Neural cell (in vitro differentiated cells): Measurements from ENCODE around the gene TBC1D8. TPM values are rescaled to one million over a fixed set of nuclear protein-coding genes. Genes with fewer than 3 reads are reported as not detected.

Experiments used
- H2AFZ ChIP-seq: fragments of 200-600, 300-800 bp; sonication (generic), shearing (Covaris generic); 2 replicates; pipeline ENCODE4 v1.6.0; 2014; ENCODE audit warnings: low read depth, mild to moderate bottlenecking, antibody characterized with exemption, low read length, moderate library complexity
- H3F3A ChIP-seq: fragments of 200-600 bp; shearing (Covaris generic); 2 replicates; pipeline ENCODE4 v1.6.1; 2016; ENCODE audit warnings: mild to moderate bottlenecking, moderate library complexity, mixed read lengths, antibody characterized with exemption, low read length; ENCODE audit not compliant: insufficient read depth, poor library complexity, severe bottlenecking
- H3K27ac ChIP-seq: fragments of 200-600, 300-800 bp; sonication (generic), shearing (Covaris generic); 2 replicates; pipeline ENCODE4 v1.5.1; 2014; ENCODE audit warnings: mild to moderate bottlenecking, low read length, moderate library complexity
- H3K27me3 ChIP-seq: fragments of 300-800, 200-600 bp; sonication (generic), shearing (Covaris generic); 2 replicates; pipeline ENCODE4 v1.6.0; 2014; ENCODE audit warnings: mild to moderate bottlenecking, low read depth, low read length, moderate library complexity; ENCODE audit not compliant: insufficient read depth
- H3K36me3 ChIP-seq: fragments of 300-800, 200-600 bp; sonication (generic), shearing (Covaris generic); 2 replicates; pipeline ENCODE4 v1.5.1; 2014; ENCODE audit warnings: mild to moderate bottlenecking, antibody characterized with exemption, low read length, moderate library complexity; ENCODE audit not compliant: insufficient read depth
- H3K4me2 ChIP-seq: fragments of 300-800, 200-600 bp; sonication (generic), shearing (Covaris generic); 2 replicates; pipeline ENCODE4 v1.6.0; 2014; ENCODE audit warnings: mild to moderate bottlenecking, low read length
- H3K4me3 ChIP-seq: fragments of 300-800, 200-600 bp; sonication (generic), shearing (Covaris generic); 2 replicates; pipeline ENCODE4 v1.5.1; 2014; ENCODE audit warnings: mild to moderate bottlenecking, low read length, moderate library complexity
- H3K79me2 ChIP-seq: fragments of 200-600 bp; shearing (Covaris generic); replicated peaks from 2 replicates; pipeline ENCODE4 v1.6.0; 2014; ENCODE audit warnings: mild to moderate bottlenecking, low read length, moderate library complexity; ENCODE audit not compliant: insufficient read depth
- H3K9ac ChIP-seq: fragments of 300-800, 200-600 bp; sonication (generic), shearing (Covaris generic); 2 replicates; pipeline ENCODE4 v1.6.1; 2016; ENCODE audit warnings: mild to moderate bottlenecking, low read length, mixed read lengths
- H3K9me2 ChIP-seq: fragments of 200-600 bp; shearing (Covaris generic); 2 replicates; pipeline ENCODE4 v1.6.1; 2016; ENCODE audit warnings: mild to moderate bottlenecking, low read length, mixed read lengths; ENCODE audit not compliant: insufficient read depth
- H3K9me3 ChIP-seq: fragments of 200-600, 300-800 bp; sonication (generic), shearing (Covaris generic); 2 replicates; pipeline ENCODE4 v1.6.1; 2016; ENCODE audit warnings: mild to moderate bottlenecking, mixed run types, low read length, moderate library complexity, mixed read lengths
- H4K20me1 ChIP-seq: fragments of 200-600 bp; shearing (Covaris generic); 2 replicates; pipeline ENCODE4 v1.6.1; 2016; ENCODE audit warnings: mild to moderate bottlenecking, mixed run types; ENCODE audit not compliant: insufficient read depth
- EP300 ChIP-seq: fragments of 450-650 bp; conservative IDR thresholded peaks from 2 replicates; pipeline ENCODE4 v1.6.1; 2014; ENCODE audit warnings: antibody characterized with exemption, mild to moderate bottlenecking, moderate library complexity; ENCODE audit not compliant: poor library complexity, severe bottlenecking
- EZH2 ChIP-seq: fragments of 200-600, 300-800 bp; shearing (Covaris generic), sonication (generic); IDR thresholded peaks from 2 replicates; pipeline ENCODE4 v1.6.1; 2014; ENCODE audit warnings: antibody characterized with exemption, low read length, borderline replicate concordance, mild to moderate bottlenecking; ENCODE audit not compliant: insufficient read depth, poor library complexity, severe bottlenecking
- MXI1 ChIP-seq: fragments of 450-650 bp; conservative IDR thresholded peaks from 2 replicates; pipeline ENCODE4 v1.6.1; 2014; ENCODE audit warnings: antibody characterized with exemption, mild to moderate bottlenecking; ENCODE audit not compliant: poor library complexity, severe bottlenecking
- POLR2AphosphoS5 ChIP-seq: IDR thresholded peaks from 2 replicates; pipeline ENCODE4 v1.6.1; 2012
- RAD21 ChIP-seq: fragments of 450-650 bp; conservative IDR thresholded peaks from 2 replicates; pipeline ENCODE4 v1.6.1; 2014; ENCODE audit warnings: antibody characterized with exemption, mild to moderate bottlenecking, moderate library complexity
- SMC3 ChIP-seq: fragments of 450-650 bp; conservative IDR thresholded peaks from 2 replicates; pipeline ENCODE4 v1.6.1; 2014; ENCODE audit warnings: antibody characterized with exemption, mild to moderate bottlenecking, moderate library complexity; ENCODE audit not compliant: poor library complexity
- TAF1 ChIP-seq: IDR thresholded peaks from 2 replicates; pipeline ENCODE4 v1.6.1; 2012; ENCODE audit warnings: low read depth
- polyA plus RNA-seq: library from polyadenylated mRNA; depleted of rRNA; stranded (reverse); fragments of >200 nt; gene quantifications from 2 replicates; pipeline ENCODE4 v1.2.3, GENCODE V29; 2014
- TF ChIP-seq, protein P1 (sequence below): fragments of 450-650 bp; IDR thresholded peaks from 2 replicates; pipeline ENCODE4 v1.5.1; 2014; ENCODE audit warnings: antibody characterized with exemption, mild to moderate bottlenecking, moderate library complexity; ENCODE audit not compliant: poor library complexity, severe bottlenecking
- TF ChIP-seq, protein P2 (sequence below): IDR thresholded peaks from 2 replicates; pipeline ENCODE4 v1.6.1; 2012; ENCODE audit warnings: borderline replicate concordance

The TBC1D8 gene
- polyA plus RNA-seq, 1 donor from 2014 or later: 5.3 TPM

DNA sequence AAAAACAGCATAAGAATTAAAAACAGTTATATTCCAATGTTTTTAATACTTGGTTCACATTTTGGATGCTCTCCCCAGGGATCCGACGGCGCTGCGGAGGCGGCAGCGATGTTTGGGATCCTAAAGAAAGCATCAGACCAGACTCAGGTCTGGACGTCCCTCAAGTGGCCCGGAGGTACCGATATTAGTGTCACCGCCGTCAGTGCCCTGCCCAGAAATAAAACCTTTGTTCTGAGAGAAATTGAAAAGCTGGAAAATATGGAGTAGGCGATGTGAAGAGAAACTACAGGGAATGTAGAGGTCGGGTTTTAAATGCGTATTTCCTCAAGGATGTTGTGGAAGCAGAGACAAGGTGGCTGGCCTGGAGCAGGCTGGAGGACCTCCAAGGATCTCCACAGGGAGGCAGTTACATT is 683 bp upstream of the TBC1D8 start:
- H3K9me3 ChIP-seq: no peaks in the 10 kb centered on the region
- H3K9me2 ChIP-seq: no peaks in the 10 kb centered on the region
- peak overlapping the region; percentile 70 for H3K4me3 ChIP-seq
- no peak overlapping the region for H2AFZ ChIP-seq
- peaks cover 38% of the 10 kb centered on the region for H3K27me3 ChIP-seq
- H3K36me3 ChIP-seq: no peaks in the 10 kb centered on the region
- no peak overlapping the region for H3K27ac ChIP-seq
- TF ChIP-seq POLR2AphosphoS5: no peak
- no peak for TF ChIP-seq MXI1
- TF ChIP-seq TAF1: no peak
- TF ChIP-seq, protein P1, sequence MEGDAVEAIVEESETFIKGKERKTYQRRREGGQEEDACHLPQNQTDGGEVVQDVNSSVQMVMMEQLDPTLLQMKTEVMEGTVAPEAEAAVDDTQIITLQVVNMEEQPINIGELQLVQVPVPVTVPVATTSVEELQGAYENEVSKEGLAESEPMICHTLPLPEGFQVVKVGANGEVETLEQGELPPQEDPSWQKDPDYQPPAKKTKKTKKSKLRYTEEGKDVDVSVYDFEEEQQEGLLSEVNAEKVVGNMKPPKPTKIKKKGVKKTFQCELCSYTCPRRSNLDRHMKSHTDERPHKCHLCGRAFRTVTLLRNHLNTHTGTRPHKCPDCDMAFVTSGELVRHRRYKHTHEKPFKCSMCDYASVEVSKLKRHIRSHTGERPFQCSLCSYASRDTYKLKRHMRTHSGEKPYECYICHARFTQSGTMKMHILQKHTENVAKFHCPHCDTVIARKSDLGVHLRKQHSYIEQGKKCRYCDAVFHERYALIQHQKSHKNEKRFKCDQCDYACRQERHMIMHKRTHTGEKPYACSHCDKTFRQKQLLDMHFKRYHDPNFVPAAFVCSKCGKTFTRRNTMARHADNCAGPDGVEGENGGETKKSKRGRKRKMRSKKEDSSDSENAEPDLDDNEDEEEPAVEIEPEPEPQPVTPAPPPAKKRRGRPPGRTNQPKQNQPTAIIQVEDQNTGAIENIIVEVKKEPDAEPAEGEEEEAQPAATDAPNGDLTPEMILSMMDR: no peak
- TF ChIP-seq SMC3: no peak
- TF ChIP-seq EZH2: no peak
- no peak for TF ChIP-seq RAD21
- TF ChIP-seq, protein P2, sequence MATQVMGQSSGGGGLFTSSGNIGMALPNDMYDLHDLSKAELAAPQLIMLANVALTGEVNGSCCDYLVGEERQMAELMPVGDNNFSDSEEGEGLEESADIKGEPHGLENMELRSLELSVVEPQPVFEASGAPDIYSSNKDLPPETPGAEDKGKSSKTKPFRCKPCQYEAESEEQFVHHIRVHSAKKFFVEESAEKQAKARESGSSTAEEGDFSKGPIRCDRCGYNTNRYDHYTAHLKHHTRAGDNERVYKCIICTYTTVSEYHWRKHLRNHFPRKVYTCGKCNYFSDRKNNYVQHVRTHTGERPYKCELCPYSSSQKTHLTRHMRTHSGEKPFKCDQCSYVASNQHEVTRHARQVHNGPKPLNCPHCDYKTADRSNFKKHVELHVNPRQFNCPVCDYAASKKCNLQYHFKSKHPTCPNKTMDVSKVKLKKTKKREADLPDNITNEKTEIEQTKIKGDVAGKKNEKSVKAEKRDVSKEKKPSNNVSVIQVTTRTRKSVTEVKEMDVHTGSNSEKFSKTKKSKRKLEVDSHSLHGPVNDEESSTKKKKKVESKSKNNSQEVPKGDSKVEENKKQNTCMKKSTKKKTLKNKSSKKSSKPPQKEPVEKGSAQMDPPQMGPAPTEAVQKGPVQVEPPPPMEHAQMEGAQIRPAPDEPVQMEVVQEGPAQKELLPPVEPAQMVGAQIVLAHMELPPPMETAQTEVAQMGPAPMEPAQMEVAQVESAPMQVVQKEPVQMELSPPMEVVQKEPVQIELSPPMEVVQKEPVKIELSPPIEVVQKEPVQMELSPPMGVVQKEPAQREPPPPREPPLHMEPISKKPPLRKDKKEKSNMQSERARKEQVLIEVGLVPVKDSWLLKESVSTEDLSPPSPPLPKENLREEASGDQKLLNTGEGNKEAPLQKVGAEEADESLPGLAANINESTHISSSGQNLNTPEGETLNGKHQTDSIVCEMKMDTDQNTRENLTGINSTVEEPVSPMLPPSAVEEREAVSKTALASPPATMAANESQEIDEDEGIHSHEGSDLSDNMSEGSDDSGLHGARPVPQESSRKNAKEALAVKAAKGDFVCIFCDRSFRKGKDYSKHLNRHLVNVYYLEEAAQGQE: no peak
- TF ChIP-seq EP300: no peak
- no peaks in the 10 kb centered on the region for H4K20me1 ChIP-seq
- H3K4me2 ChIP-seq: no peak overlapping the region
- no peaks in the 10 kb centered on the region for H3K79me2 ChIP-seq
- H3F3A ChIP-seq: no peaks in the 10 kb centered on the region
- peak overlapping the region; percentile 45 for H3K9ac ChIP-seq

DNA sequence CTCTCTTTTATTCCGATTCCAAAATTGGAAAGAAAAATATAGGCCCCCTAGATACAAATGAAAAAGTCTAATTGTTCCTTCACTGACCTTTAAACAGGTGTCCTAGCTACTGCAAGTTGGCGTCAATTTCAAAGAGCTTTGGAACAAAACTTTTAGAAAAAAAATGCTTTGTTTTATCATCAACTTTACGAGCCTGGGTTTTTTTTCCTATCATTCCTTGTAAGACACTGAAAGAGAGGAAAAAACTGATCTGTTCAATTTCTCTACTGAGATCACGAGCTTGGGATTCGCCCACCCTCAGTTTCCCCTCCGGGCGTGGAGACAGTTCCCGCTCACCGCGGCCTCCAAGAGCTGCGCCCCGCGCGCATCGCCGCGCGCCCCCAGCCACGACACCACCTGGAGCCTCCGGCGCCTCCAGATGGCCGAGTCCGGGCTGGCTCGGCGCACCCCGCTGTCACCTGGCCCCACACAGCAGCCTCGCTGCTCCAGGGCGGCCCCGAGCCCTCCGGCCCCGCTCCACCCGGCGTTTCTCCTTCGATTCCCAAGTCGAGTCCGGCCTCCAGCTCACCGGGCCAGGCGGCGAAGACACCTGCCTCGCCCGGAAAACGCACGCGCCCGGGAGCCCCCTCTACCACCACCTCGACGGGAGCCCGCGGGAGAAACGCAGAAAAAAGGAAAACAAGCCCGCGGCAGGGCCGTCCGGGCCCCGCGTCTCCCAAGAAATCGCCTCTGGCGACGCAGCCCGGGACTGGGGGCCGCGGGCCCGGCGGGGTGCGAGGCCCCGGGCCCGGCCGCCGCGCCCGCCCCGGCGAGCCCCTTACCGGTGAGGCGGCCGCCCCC is 656 bp downstream of the TBC1D8 start:
- no peaks in the 10 kb centered on the region for H3F3A ChIP-seq
- H3K4me2 ChIP-seq: peak overlapping the region; percentile 77
- H3K9me2 ChIP-seq: no peaks in the 10 kb centered on the region
- no peaks in the 10 kb centered on the region for H3K79me2 ChIP-seq
- no peak overlapping the region for H2AFZ ChIP-seq
- H4K20me1 ChIP-seq: no peaks in the 10 kb centered on the region
- H3K27ac ChIP-seq: no peak overlapping the region
- peak overlapping the region; percentile 57 for H3K9ac ChIP-seq
- TF ChIP-seq, protein P1: peak; percentile 19
- no peak for TF ChIP-seq POLR2AphosphoS5
- no peak for TF ChIP-seq RAD21
- no peak for TF ChIP-seq TAF1
- H3K9me3 ChIP-seq: no peaks in the 10 kb centered on the region
- H3K36me3 ChIP-seq: no peaks in the 10 kb centered on the region
- peaks cover 38% of the 10 kb centered on the region for H3K27me3 ChIP-seq
- peak overlapping the region; percentile 79 for H3K4me3 ChIP-seq
